Measurements from ENCODE around the gene PTPDC1.
"Not testable (repeated sequence)": the region's sequence is repeated elsewhere in the genome, so short reads cannot be mapped to it uniquely, and the experiment has no call there.

Gene PTPDC1

DNA sequence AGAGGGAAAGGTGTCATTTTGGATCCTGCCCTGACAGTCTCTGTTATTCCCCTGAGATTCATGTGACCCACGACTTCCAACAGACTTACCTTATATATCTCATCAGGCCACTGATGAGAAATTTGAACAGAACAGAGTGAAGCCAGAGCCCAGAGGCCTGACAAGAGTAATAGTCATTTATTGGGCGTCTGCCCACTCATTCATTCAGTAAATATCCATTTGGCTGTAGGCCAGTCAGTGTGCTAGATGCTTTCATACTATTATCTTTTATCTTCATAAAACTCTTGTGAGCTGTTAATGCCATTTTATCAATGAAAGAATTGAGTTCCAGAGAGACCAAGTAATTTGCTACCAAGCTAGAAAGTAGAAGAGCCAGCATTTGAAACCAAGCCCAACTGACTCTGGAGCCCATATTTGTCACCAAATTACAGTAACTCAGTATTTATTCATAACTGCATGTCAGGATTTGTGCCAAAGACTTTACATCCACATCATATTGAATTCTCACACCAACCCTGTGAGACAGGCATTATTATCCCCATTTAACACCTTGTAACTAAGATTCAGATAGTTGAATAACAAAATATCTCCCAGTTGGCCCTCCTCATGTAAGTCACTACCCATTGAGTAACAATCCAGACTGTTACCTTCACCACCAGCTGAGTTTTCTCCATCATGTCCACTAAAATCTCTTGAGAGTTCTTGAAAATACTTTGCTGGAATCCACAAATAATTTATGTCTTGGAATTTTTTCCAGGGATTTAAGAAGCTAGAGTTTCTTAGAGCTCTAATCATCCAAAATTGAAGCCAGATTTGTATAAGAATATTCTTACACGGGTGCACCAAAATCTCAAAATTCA, 2.5 kb downstream of the PTPDC1 start:
- DNase-seq (ENCODE audit: low read depth) = peak; percentile 54
- H3K4me3 ChIP-seq (ENCODE audit: low read depth, low read length) = no peak overlapping the region

DNA sequence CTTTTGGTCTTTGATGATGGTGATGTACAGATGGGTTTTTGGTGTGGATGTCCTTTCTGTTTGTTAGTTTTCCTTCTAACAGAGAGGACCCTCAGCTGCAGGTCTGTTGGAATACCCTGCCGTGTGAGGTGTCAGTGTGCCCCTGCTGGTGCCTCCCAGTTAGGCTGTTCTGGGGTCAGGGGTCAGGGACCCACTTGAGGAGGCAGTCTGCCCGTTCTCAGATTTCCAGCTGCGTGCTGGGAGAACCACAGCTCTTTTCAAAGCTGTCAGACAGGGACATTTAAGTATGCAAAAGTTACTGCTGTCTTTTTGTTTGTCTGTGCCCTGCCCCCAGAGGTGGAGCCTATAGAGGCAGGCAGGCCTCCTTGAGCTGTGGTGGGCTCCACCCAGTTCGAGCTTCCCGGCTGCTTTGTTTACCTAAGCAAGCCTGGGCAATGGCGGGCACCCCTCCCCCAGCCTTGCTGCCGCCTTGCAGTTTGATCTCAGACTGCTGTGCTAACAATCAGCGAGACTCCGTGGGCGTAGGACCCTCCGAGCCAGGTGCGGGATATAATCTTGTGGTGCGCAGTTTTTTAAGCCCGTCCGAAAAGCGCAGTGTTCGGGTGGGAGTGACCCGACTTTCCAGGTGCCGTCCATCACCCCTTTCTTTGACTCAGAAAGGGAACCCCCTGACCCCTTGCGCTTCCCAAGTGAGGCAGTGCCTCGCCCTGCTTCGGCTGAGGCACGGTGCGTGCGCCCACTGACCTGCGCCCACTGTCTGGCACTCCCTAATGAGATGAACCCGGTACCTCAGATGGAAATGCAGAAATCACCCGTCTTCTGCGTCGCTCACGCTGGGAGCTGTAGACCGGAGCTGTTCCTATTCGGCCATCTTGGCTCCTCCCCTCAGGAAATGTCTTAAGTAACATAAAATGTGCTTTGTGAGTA, 10.2 kb downstream of the PTPDC1 start:
- not testable (repeated sequence) for DNase-seq (ENCODE audit: low read depth); H3K4me3 ChIP-seq (ENCODE audit: low read depth, low read length)

DNA sequence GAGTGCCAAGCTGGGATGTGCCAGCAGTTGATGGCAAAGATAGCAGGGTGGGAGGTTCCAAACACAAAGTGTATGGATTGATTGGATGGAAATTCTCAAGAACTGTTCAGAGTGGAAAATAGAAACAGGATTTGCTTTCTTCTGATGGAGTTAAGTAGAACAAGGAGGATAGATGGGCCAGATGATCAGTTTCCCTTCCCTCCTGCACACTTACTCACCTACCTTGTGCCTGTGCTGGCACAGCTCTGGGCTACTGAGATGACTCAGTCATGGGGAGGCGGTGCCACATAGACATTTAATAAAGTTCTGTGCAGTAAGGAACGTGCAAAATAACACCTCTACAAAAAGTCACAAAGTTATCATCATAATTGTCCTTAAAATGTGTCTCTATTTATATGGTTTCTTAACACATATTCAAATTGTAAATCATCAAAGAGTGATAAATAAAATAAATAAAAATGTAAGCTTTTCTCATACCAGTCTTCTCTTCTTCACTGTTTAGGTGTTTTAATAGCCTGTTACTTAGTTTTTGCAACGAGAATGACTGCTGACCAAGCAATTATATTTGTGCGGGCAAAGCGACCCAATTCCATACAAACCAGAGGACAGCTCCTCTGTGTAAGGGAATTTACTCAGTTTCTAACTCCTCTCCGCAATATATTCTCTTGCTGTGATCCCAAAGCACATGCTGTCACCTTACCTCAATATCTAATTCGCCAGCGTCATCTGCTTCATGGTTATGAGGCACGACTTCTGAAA, 12.7 kb downstream of the PTPDC1 start:
- H3K4me3 ChIP-seq (ENCODE audit: low read depth, low read length) = no peak overlapping the region
- no peak for DNase-seq (ENCODE audit: low read depth)

DNA sequence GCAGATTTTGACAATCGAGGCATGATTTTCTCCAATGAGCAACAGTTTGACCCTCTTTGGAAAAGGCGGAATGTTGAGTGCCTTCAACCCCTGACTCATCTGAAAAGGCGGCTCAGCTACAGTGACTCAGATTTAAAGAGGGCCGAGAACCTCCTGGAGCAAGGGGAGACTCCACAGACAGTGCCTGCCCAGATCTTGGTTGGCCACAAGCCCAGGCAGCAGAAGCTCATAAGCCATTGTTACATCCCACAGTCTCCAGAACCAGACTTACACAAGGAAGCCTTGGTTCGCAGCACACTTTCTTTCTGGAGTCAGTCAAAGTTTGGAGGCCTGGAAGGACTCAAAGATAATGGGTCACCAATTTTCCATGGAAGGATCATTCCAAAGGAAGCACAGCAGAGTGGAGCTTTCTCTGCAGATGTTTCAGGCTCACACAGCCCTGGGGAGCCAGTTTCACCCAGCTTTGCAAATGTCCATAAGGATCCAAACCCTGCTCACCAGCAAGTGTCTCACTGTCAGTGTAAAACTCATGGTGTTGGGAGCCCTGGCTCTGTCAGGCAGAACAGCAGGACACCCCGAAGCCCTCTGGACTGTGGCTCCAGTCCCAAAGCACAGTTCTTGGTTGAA, 13.6 kb downstream of the PTPDC1 start:
- DNase-seq (ENCODE audit: low read depth) = peak; percentile 84
- no peak overlapping the region for H3K4me3 ChIP-seq (ENCODE audit: low read depth, low read length)

DNA sequence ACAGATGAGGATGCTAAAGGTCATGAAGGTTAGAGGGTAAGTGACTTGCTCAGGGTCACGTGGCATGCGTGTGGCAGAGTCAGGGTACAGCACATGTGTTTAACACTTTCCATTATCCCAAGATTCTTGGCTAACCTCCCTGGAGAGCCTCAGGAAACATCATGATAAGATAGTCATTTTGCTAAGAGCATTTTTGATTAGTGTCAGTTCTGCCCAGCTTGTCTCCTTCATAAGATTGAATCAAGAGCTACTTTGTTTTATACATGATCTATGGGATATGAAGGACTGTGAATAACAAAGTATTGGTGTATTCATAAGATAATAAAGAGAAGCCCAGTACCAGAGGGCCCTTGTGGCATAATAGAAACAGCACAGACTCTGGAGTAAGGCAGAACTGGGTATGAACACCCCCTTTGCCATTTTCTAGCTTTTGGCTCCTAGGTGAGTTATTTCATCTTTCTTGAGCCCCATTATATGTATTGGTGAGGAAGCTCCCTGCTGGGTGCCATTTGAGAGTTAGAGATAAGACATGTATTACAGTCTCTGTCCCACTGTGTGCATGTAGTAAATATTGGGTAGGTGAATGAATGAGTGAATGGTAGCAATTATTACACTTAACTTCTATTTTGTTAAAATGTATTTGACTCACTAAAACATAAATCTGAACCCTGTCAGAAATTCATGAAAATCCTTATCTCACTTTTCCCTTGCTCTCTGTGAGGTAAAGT, 16.1 kb downstream of the PTPDC1 start:
- DNase-seq (ENCODE audit: low read depth) = no peak
- H3K4me3 ChIP-seq (ENCODE audit: low read depth, low read length) = no peak overlapping the region

DNA sequence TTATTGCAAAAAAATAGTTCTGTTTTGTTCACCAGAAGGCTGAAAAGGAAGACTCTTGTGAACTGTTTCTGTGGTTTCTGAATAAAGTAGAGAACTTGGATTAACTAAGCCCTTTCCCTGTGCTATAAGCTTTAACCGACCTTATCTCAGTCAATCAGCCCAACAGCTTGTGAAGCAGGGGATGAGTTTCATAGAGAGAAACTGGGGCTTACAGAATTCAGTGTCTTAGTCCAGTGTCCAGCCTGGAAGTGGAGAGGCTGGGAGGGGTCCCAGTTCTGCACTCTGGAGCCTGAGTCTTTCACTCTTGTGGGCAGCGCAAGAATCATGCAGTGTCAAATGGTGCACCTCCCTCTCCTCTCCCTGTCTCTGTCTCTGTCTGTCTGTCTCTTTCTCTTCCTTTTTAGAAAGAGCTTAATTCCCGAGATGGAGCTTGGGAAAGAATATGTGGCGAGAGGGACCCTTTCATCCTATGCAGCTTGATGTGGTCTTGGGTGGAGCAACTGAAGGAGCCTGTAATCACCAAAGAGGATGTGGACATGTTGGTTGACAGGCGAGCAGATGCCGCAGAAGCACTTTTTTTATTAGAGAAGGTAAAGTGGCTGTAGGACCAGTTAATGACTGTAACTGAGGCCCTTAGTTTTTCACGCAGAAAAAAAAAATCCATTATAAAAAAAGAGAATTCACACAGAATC, 17.0 kb downstream of the PTPDC1 start:
- DNase-seq (ENCODE audit: low read depth) = no peak
- no peak overlapping the region for H3K4me3 ChIP-seq (ENCODE audit: low read depth, low read length)

DNA sequence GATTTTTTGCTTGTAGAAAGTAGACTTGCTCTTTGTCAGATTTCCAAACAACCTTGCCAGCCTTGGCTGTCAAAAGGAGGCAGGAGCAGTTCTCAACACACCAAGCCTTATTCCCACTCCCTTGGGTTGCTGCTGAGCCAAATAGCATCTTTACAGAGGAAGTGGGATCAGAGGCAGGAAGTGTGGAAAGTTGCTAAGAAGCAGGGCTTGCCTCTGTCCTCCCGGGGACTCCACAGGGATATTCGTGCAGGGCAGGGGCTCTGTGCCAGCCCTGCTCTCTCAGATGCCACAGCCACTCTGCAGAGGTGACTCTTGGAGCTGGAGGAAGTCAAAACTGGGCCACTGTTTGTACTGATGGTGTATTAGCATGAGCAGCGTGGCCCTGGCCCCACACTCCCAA, 24.3 kb downstream of the PTPDC1 start:
- H3K4me3 ChIP-seq (ENCODE audit: low read depth, low read length) = no peak overlapping the region
- peak; percentile 31 for DNase-seq (ENCODE audit: low read depth)

DNA sequence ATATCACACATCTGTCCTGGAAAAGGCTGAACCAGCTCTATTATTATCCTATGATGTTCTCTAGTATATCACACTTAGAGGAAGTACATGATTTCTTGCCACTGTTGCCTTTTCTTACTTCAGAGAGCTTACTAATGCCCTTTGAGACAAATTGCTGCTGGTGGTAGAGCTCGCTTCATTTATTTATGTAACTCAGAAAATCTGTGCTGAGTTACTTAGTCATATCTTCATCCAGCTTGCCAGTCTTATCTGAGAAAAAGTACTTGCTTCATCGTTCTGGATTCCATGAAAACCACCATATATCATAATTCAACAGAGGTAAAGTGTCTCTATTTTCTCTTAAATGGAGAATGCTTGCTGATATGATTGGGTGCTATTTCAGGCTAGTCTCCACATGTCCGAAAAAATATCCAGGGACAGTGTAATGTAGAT, 26.6 kb downstream of the PTPDC1 start:
- no peak overlapping the region for H3K4me3 ChIP-seq (ENCODE audit: low read depth, low read length)
- peak; percentile 52 for DNase-seq (ENCODE audit: low read depth)

DNA sequence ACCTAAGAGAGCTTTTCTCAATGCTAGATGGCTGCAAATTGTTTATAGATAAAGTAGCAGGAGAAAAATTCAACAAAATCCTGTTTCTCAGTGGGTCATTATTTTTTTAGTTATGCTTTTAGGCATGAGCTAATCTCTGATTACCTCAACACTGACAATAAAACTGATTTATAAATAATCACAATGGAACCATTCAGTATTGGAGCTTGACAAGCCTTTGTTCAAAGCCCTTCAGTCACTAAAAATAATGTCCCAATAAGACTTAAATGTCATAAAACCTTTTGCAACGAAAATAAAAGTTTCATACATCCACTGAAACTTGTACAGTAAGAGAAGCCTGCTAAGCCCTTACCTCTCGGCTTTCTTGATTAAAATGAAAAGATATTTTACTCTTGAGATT, 27.2 kb downstream of the PTPDC1 start:
- DNase-seq (ENCODE audit: low read depth) = no peak
- H3K4me3 ChIP-seq (ENCODE audit: low read depth, low read length) = no peak overlapping the region

DNA sequence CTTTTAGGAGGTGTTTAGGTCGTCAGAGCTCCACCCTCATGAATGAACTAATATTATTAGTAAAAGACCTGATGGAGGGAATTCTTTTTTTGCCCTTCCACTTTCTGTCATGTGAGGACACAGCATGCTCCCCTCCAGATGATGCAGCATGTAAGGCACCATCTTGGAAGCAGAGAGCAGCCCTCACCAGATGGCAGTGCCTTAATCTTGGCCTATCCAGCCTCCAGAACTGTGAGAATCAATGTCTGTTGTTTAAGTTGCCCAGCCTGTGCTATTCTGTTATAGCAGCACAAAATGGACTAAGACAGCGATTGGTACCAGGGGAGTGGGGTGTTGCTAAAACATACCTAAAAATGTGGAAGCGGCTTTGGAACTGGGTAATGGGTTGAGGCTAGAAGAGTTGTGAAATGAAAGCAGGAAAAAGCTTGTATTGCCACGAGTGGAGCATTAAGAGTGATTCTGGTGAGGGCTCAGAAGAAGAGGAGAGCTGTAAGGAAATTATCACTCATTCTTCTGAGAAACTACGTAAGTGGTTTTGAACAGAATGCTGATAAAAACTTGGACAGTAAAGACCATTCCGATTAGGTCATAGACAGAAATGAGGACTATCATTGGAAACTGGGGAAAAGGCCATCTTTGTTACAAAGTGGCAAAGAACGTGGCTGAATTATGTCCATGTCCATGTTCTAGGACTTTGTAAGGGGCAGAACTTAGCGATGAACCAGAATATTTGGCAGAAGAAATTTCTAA, 28.6 kb downstream of the PTPDC1 start:
- DNase-seq (ENCODE audit: low read depth) = no peak
- no peak overlapping the region for H3K4me3 ChIP-seq (ENCODE audit: low read depth, low read length)

DNA sequence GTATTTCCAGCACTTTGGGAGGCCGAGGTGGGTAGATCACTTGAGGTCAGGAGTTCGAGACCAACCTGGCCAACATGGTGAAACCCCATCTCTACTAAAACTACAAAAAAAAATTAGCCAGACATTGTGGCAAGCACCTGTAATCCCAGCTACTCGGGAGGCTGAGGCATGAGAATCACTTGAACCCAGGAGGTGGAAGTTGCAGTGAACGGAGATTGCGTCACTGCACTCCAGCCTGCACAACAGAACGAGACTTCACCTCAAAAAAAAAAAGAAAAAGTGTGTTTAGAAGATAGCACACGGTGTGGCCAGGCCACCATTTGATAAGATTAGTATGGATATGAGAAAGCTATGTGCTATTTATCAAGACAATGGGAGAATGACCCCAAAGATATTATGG, 35.8 kb downstream of the PTPDC1 start:
- DNase-seq (ENCODE audit: low read depth); H3K4me3 ChIP-seq (ENCODE audit: low read depth, low read length): not testable (repeated sequence)

DNA sequence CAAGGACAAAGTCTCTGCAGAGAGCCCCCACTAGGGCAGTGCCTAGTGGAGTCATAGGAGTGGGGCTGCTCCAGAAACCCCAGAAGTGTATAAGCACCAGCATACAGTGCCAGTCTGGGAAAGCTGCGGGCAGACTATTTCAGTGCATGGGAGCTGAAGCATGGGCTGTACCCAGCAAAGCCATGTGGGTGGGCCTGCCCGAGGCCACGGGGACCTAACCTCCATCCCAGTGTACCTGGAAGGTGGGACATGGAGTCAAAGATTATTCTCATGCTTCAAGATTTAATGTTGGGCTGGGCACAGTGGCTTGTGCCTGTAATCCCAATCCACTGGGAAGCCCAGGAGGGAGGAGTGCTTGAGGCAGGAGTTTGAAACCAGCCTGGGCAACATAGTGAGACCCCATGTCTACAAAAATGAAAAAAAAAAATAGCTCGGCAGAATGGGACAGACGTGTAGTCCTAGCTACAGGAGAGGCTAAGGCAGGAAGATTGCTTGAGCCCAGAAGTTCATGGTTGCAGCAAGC, 36.7 kb downstream of the PTPDC1 start:
- H3K4me3 ChIP-seq (ENCODE audit: low read depth, low read length) = no peak overlapping the region
- no peak for DNase-seq (ENCODE audit: low read depth)

DNA sequence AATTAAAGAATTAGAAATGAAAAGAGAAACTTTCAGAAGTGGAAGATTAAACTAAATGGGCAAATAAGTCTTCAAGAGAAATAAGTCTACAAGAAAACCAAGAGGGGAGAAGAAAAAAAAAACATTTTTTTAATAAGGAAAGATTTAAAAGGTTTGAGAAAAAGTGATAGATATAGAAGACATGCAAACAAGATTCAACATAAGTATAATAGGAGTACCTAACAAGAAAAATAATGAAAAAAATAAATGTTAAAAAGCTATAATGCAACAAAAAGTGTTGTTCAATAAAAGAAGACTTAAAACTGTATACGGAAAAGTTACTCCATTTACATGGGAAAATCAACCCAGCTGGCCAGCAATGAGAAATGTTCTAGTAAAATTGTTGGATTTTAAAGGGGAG, 42.6 kb downstream of the PTPDC1 start:
- no peak overlapping the region for H3K4me3 ChIP-seq (ENCODE audit: low read depth, low read length)
- DNase-seq (ENCODE audit: low read depth) = no peak

DNA sequence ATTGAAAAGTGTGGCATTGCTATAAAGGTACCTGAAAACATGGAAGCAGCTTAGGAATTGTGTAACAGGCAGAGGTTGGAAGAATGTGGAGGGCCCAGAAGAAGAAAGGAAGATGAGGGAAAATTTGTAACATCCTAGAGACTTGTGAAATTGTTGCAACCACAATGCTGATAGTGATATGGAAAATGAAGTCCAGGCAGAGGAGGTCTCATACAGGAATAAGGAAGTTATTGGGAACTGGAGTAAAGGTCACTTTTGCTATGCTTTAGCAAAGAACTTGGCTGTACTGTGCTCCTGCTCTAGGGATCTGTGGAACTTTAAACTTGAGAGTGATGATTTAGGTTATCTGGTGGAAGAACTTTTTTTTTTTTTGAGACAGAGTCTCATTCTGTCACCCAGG, 43.5 kb downstream of the PTPDC1 start:
- H3K4me3 ChIP-seq (ENCODE audit: low read depth, low read length) = no peak overlapping the region
- DNase-seq (ENCODE audit: low read depth) = no peak

DNA sequence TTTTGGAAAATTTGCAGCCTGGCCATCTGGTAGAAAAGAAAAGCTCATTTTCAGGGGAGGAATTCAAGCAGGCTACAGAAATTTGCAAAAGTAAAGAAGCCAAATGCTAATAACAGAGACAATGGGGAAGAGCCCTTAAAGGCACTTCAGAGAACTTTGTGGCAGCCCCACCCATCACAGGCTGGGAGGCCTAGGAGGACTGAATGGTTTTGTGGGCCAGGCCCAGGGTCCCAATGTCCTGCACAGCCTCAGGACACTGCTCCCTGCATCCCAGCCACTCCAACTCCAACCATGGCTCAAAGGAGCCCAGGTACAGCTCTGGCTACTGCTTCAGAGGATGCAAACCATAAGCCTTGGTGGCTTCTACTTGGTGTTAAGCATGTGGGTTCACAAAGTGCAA, 44.3 kb downstream of the PTPDC1 start:
- no peak overlapping the region for H3K4me3 ChIP-seq (ENCODE audit: low read depth, low read length)
- DNase-seq (ENCODE audit: low read depth) = no peak

DNA sequence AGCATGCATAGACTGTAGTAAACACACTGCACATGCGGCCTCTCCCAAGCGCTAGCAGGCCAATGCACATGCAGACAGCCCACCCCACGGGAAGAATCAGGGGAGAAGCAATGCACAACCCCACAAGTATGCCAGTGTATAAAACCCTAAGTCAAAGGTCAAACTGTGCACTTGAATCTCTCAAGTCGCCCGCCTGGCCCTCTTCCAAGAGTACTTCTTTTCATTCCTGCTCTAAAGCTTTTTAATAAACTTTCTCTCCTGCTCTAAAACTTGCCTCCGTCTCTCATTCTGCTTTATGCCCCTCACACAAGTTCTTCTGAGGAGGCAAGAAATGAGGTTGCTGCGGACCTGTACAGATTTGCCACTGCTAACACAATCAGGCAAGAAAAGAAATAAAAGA, 50.4 kb downstream of the PTPDC1 start:
- H3K4me3 ChIP-seq (ENCODE audit: low read depth, low read length) = no peak overlapping the region
- no peak for DNase-seq (ENCODE audit: low read depth)

DNA sequence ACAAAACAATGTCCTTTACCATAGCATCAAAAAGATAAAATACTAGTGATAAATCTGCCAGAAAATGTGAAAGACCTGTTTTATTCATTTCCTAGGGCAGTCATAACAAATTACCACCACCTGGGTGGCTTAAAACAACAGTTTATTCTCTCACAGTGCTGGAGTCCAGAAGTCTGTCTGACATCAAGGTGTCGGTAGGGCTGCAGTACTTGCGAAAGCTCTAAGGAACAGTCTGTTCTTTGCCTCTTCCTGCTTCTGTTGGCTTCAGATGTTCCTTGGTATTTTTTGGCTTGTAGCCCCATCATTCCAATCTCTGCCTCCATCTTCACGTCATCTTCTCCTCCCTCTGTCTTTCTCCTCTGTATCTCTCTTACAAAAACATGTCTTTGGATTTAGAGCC, 51.0 kb downstream of the PTPDC1 start:
- peak; percentile 99 for DNase-seq (ENCODE audit: low read depth)
- no peak overlapping the region for H3K4me3 ChIP-seq (ENCODE audit: low read depth, low read length)

Measured in skeletal muscle cell (primary cell).